DND-41 (cell line): ENCODE data around the gene P2RX4.

ENCODE experiments used
- CTCF ChIP-seq: IDR thresholded peaks from 2 replicates; pipeline ENCODE4 v1.5.1; 2012; ENCODE audit warnings: borderline replicate concordance, low read length, moderate library complexity, mild to moderate bottlenecking; ENCODE audit not compliant: poor library complexity, severe bottlenecking; ENCODE audit errors: extremely low read depth
- EZH2 ChIP-seq: IDR thresholded peaks from 3 replicates; pipeline ENCODE4 v1.6.1; 2012; ENCODE audit warnings: borderline replicate concordance, low read depth, mild to moderate bottlenecking, moderate library complexity, low read length, inconsistent platforms; ENCODE audit not compliant: severe bottlenecking

GRCh38 chr12:121233628-121234020, 23.7 kb downstream of the P2RX4 start:
- TF ChIP-seq CTCF (no peak), EZH2 (no peak)
